ENCODE measurements around the gene SERPINB6. TPM values are rescaled to one million over a fixed set of nuclear protein-coding genes. Genes with fewer than 3 reads are reported as not detected.
A peak's percentile ranks its signal among the peaks of the same experiment; 100 is the strongest.

Gene SERPINB6
- total and polyA plus RNA-seq, 2 donors = 23.1 to 84.3 TPM

DNA sequence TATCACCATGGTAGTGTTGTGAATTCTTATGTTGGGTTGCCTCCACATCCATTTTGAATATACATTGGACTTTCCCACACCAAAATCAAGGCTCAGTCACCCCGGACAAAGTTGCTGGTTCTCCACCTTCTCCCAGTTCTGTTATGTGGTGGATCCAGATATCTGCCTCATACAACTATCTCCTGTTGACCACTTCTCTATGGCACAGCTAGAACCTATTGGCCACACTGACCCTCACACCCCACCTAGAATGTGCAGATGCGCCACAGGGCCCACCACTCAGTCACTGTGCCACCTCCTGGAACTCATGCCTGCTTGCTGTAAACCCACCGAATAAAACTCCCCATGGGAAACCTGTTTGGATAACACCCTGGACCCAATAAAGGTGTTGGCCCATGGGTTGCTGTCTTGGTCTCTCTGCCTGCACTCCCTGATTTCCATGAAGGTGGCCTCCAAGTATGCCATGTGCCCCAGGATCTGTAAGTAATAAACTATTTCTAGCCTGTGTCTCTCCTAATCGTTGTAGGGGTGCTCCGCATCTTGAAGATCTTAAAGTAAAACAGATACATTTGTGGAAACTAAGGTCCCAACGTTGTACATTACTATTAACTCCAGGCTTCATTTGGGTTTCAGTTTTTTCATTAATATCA lies 21.1 kb upstream of the SERPINB6 start:
- no peak for DNase-seq (ENCODE audit: low read depth in 6 of 9, low spot score in 9 of 9)
- WGBS = 82% methylated on average over 6 of the region's 6 CpGs
- Histone ChIP-seq H3K4me3 (ENCODE audit: low read length in 2 of 2) (no peak overlapping the region), H3K9me3 (ENCODE audit: control insufficient read depth in 2 of 2, insufficient read depth in 1 of 2, low read length in 1 of 2) (no peaks in the 10 kb centered on the region), H3K36me3 (ENCODE audit: control insufficient read depth in 2 of 2, insufficient read depth in 2 of 2, low read length in 1 of 2) (no peaks in the 10 kb centered on the region), H3K4me1 (ENCODE audit: control insufficient read depth in 2 of 2, insufficient read depth in 2 of 2, low read length in 2 of 2) (peaks cover 0 to 24% of the 10 kb centered on the region in 2 donors), H3K27ac (ENCODE audit: low read depth in 1 of 2, low read length in 1 of 2) (peak overlapping the region in 1 of 2 donors; percentile 18), H3K27me3 (ENCODE audit: control insufficient read depth in 2 of 2, insufficient read depth in 1 of 2, low read length in 1 of 2) (no peaks in the 10 kb centered on the region)

DNA sequence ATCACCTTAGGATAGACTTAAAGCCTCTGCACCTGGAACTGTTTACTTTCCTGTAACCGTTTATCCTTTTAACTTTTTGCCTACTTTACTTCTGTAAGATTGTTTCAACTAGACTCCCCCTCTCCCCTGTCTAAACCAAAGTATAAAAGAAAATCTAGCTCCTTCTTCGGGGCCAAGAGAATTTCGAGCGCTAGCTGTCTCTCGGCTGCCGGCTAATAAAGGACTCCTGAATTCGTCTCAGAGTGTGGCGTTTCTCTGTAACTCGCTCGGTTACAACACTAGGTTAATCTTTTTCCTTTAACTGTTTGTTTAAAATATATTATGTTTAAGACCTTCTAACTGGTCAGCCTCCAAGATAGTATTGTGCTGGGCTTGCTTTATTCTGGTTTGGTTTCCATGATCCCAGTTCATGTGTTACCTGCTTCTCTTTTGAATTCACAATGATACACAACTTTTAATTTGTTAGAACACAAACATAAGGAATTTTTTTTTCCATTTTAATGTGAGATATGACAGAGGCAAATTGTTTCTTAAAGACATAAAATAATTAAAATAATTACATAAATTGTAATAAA lies 19.7 kb upstream of the SERPINB6 start:
- 2% methylated on average over 10 of the region's 10 CpGs for WGBS

DNA sequence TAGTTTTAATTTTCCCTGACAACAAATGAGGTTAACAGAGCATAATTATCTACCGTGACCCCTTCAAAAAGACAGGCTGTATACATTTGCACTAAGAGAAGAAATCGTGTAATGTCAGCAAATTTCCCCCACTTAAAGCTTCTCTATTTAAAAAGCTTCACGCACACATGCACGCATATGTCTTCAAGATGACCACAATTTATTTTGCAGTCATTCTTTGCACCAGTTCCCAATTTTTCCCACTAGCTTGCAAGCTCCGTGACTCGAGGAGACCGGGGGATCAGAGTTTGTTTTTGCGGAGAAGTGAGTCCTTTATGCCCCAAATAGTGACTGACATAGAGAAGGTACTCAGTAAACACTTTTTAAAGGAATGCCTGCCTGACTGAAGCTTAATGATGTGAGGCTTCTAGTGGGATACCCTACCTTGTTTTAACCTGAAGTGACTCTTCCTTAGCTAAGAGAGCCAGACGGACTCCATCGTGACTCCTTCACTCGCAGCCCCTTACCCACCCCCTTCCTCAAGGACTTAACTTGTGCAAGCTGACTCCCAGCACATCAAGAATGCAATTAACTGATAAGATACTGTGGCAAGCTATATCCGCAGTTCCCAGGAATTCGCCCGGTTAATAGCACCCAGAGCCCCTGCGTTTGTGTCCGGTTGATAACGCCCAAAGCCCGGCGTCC lies 19.0 kb upstream of the SERPINB6 start:
- H3K27me3 ChIP-seq (ENCODE audit: control insufficient read depth in 2 of 2, insufficient read depth in 1 of 2, low read length in 1 of 2) = no peaks in the 10 kb centered on the region
- H3K27ac ChIP-seq (ENCODE audit: low read depth in 1 of 2, low read length in 1 of 2) = peak overlapping the region; percentile 99
- H3K4me3 ChIP-seq (ENCODE audit: low read length in 2 of 2) = peak overlapping the region; percentile 79 to 94
- H3K9me3 ChIP-seq (ENCODE audit: control insufficient read depth in 2 of 2, insufficient read depth in 1 of 2, low read length in 1 of 2) = no peaks in the 10 kb centered on the region
- no peaks in the 10 kb centered on the region for H3K36me3 ChIP-seq (ENCODE audit: control insufficient read depth in 2 of 2, insufficient read depth in 2 of 2, low read length in 1 of 2)
- peak in 6 of 9 donors; percentile 27 to 77 (median 58) for DNase-seq (ENCODE audit: low read depth in 6 of 9, low spot score in 9 of 9)
- 2% methylated on average over 19 of the region's 19 CpGs for WGBS
- peaks cover 0 to 24% of the 10 kb centered on the region in 2 donors for H3K4me1 ChIP-seq (ENCODE audit: control insufficient read depth in 2 of 2, insufficient read depth in 2 of 2, low read length in 2 of 2)

More for the DNA sequence above, 19.7 kb upstream of the SERPINB6 start:
- Histone ChIP-seq H3K27ac (ENCODE audit: low read depth in 1 of 2, low read length in 1 of 2) (peak overlapping the region; percentile 99), H3K36me3 (ENCODE audit: control insufficient read depth in 2 of 2, insufficient read depth in 2 of 2, low read length in 1 of 2) (no peaks in the 10 kb centered on the region), H3K9me3 (ENCODE audit: control insufficient read depth in 2 of 2, insufficient read depth in 1 of 2, low read length in 1 of 2) (no peaks in the 10 kb centered on the region), H3K4me3 (ENCODE audit: low read length in 2 of 2) (peak overlapping the region; percentile 79 to 94), H3K27me3 (ENCODE audit: control insufficient read depth in 2 of 2, insufficient read depth in 1 of 2, low read length in 1 of 2) (no peaks in the 10 kb centered on the region), H3K4me1 (ENCODE audit: control insufficient read depth in 2 of 2, insufficient read depth in 2 of 2, low read length in 2 of 2) (peaks cover 0 to 24% of the 10 kb centered on the region in 2 donors)
- DNase-seq (ENCODE audit: low read depth in 6 of 9, low spot score in 9 of 9) = peak in 2 of 9 donors; percentile 38 to 75

DNA sequence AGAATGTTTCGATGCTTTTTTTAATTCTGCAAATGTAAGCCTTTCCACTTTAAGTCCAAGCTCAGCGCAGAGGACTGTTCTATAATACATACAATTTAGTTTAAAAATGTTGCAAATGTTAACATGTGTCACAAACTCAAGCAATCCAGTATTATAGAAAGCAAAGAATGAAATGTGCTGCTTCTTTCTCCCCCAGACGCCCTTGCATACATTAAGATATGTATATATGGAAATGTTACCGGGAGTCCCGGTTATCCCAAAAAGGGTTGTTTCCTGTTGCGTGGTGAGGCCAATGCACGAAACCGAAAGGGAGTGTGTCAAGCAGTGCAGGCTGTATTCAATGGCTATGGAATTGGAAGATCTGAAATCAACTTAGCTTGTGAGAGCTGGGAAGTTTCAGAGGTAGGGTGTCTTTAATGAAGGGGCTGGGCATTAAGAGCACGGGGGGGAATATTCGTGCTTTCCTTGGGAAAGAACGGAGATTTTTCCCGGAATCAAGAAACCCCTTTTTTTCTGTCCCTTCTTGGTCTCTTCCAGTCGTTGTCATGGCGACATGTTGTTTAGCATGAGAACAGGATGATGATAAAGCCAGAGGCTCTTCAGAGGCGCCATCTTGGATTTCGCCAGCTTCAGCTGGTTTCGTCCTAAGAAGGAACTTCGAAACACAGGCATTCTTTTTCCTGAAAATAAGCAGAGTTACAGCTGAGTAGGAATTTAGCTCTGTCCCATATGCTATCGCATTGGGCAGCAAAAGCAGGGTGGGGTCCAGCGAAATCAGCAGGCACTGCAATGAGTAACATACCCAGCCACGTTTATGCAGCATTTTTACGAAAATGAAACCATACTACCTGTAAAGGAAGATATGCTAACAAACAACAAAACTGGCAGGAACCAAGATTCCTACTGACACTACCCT lies 18.2 kb upstream of the SERPINB6 start:
- Histone ChIP-seq H3K27me3 (ENCODE audit: control insufficient read depth in 2 of 2, insufficient read depth in 1 of 2, low read length in 1 of 2) (no peaks in the 10 kb centered on the region), H3K4me1 (ENCODE audit: control insufficient read depth in 2 of 2, insufficient read depth in 2 of 2, low read length in 2 of 2) (peaks cover 0 to 24% of the 10 kb centered on the region in 2 donors), H3K4me3 (ENCODE audit: low read length in 2 of 2) (peak overlapping the region; percentile 79 to 94), H3K27ac (ENCODE audit: low read depth in 1 of 2, low read length in 1 of 2) (peak overlapping the region; percentile 99), H3K9me3 (ENCODE audit: control insufficient read depth in 2 of 2, insufficient read depth in 1 of 2, low read length in 1 of 2) (peaks cover 0 to 4% of the 10 kb centered on the region in 2 donors), H3K36me3 (ENCODE audit: control insufficient read depth in 2 of 2, insufficient read depth in 2 of 2, low read length in 1 of 2) (no peaks in the 10 kb centered on the region)
- WGBS = under 1% methylated on average over 22 of the region's 22 CpGs
- peak; percentile 86 to 99 (median 95) for DNase-seq (ENCODE audit: low read depth in 6 of 9, low spot score in 9 of 9)

DNA sequence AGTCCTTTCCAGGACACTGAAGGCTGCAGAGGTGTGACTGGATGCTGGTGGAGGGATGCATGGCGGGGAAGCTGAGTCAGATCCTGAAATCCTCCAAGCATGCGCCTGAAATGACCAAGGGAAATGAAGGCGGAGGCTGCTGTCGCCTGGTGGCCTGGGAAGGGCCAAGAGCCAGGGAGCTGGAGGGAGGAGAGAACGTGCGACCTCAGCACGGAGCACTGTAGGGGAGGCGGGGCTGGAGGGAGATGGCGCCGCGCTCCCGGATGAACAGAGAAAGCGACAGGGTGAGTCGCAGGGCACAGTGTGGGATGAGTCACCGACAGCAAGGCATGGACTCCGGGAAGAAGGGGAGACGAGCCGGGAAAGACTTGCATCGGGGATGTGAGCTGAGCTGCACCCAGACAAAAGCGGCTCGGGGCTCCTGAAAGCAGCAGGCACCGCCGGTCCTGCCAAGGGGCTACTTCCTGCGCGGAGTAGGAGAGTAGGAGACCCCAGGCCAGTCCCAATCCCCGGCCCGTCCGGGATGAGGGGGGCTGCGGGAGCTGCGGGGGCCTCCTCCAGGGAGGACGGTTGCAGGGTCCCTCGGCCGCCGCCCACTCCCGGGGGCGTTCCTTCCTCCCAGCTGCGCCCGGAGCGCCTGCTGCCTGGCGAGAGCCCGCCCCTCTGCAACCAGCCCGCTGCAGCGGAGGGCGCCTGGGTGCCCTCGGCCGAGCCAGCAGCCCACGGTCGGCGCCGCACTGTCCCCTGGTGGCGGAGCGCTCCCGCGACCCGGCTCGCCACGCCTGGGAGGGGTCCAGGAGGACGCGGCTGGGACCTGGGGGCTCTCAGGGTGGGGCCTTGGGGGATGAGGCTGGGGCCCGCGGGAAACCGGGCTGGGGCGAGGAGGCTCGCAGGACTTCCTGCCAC lies 17.3 kb upstream of the SERPINB6 start:
- DNase-seq (ENCODE audit: low read depth in 6 of 9, low spot score in 9 of 9) = peak in 8 of 9 donors; percentile 30 to 87 (median 71)
- H3K27me3 ChIP-seq (ENCODE audit: control insufficient read depth in 2 of 2, insufficient read depth in 1 of 2, low read length in 1 of 2) = no peaks in the 10 kb centered on the region
- peak overlapping the region; percentile 99 for H3K27ac ChIP-seq (ENCODE audit: low read depth in 1 of 2, low read length in 1 of 2)
- peaks cover 0 to 4% of the 10 kb centered on the region in 2 donors for H3K9me3 ChIP-seq (ENCODE audit: control insufficient read depth in 2 of 2, insufficient read depth in 1 of 2, low read length in 1 of 2)
- H3K4me3 ChIP-seq (ENCODE audit: low read length in 2 of 2) = peak overlapping the region; percentile 79 to 94
- under 1% methylated on average over 64 of the region's 64 CpGs for WGBS
- no peaks in the 10 kb centered on the region for H3K36me3 ChIP-seq (ENCODE audit: control insufficient read depth in 2 of 2, insufficient read depth in 2 of 2, low read length in 1 of 2)
- H3K4me1 ChIP-seq (ENCODE audit: control insufficient read depth in 2 of 2, insufficient read depth in 2 of 2, low read length in 2 of 2) = peaks cover 0 to 24% of the 10 kb centered on the region in 2 donors

DNA sequence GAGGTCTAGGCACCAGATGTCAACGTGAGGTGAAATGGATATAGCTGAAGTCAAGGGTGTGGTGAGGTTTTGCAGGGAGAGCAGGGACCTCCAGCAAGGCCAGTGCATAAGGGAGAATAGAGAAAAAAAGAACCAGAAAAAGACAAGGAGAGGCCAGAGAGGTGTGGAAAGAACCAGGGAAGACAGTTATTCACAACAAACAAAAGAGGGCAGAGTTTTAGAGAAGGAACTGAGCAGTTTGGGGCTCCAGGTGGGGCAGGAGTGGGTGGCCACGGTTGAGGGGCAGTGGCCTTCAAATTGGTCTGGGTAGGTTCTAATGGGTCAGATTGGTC lies 16.7 kb upstream of the SERPINB6 start:
- 31% methylated on average over 2 of the region's 2 CpGs for WGBS
- DNase-seq (ENCODE audit: low read depth in 6 of 9, low spot score in 9 of 9) = no peak
- Histone ChIP-seq H3K9me3 (ENCODE audit: control insufficient read depth in 2 of 2, insufficient read depth in 1 of 2, low read length in 1 of 2) (peaks cover 0 to 4% of the 10 kb centered on the region in 2 donors), H3K4me1 (ENCODE audit: control insufficient read depth in 2 of 2, insufficient read depth in 2 of 2, low read length in 2 of 2) (peaks cover 0 to 24% of the 10 kb centered on the region in 2 donors), H3K4me3 (ENCODE audit: low read length in 2 of 2) (peak overlapping the region; percentile 79 to 94), H3K36me3 (ENCODE audit: control insufficient read depth in 2 of 2, insufficient read depth in 2 of 2, low read length in 1 of 2) (no peaks in the 10 kb centered on the region), H3K27me3 (ENCODE audit: control insufficient read depth in 2 of 2, insufficient read depth in 1 of 2, low read length in 1 of 2) (no peaks in the 10 kb centered on the region), H3K27ac (ENCODE audit: low read depth in 1 of 2, low read length in 1 of 2) (peak overlapping the region; percentile 99)

DNA sequence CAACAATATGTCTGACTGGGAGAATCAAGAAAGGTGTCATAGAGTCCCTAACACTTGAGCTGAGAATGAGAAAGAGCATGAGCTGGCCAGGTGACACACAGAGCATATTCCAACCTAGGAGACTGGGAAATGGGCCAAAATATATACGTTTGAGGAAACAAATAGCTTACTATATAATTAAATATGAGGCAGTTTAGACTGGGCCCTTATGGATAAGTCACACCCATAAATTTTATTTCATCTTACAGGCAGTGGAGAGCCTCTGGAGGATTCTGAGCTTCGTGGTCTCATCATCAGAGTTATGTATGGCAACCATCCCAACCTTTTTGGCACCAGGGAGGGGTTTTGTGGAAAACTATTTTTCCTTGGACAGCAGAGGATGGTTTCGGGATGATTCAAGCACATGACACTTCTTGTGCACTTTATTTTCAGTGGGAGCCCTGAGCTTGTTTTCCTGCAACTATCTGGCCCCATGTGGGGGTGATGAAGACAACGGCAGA lies 15.4 kb upstream of the SERPINB6 start:
- H3K27me3 ChIP-seq (ENCODE audit: control insufficient read depth in 2 of 2, insufficient read depth in 1 of 2, low read length in 1 of 2) = no peaks in the 10 kb centered on the region
- H3K4me3 ChIP-seq (ENCODE audit: low read length in 2 of 2) = no peak overlapping the region
- no peak overlapping the region for H3K27ac ChIP-seq (ENCODE audit: low read depth in 1 of 2, low read length in 1 of 2)
- H3K4me1 ChIP-seq (ENCODE audit: control insufficient read depth in 2 of 2, insufficient read depth in 2 of 2, low read length in 2 of 2) = peaks cover 0 to 24% of the 10 kb centered on the region in 2 donors
- no peaks in the 10 kb centered on the region for H3K36me3 ChIP-seq (ENCODE audit: control insufficient read depth in 2 of 2, insufficient read depth in 2 of 2, low read length in 1 of 2)
- no peak for DNase-seq (ENCODE audit: low read depth in 6 of 9, low spot score in 9 of 9)
- H3K9me3 ChIP-seq (ENCODE audit: control insufficient read depth in 2 of 2, insufficient read depth in 1 of 2, low read length in 1 of 2) = peaks cover 0 to 4% of the 10 kb centered on the region in 2 donors
- 86% methylated on average over 4 of the region's 4 CpGs for WGBS

All from thymus (tissue), 11 donors.